ENCODE measurements around the gene CA12.

DNA sequence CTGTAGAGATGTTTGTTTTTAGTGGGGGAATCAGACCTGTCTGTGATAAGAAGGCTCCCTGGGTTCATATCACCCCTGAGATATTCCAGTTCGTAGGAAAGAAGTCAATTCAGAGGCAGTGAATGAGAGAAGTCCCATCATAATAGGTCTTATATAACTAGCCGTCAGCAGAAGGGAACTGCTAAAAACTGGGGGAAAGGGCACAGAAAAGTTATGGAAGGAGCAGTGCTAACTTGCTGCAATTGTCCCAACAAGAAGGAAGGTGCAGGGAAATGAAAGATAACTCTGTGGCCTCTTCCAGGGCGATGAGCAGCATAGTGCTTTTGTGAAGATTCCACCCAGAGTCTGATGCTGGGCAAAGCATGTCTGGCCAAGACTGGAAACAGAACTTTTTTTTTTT is 9.0 kb upstream of the CA12 start:
- TF ChIP-seq ISL1 (CRISPR knock-in tag; IDR thresholded peaks at IDR 0.05) = no peak
- TF ChIP-seq ZC3H10 (CRISPR knock-in tag; IDR thresholded peaks at IDR 0.05) = no peak
- no peak for TF ChIP-seq ARNTL (CRISPR knock-in tag; IDR thresholded peaks at IDR 0.05; ENCODE audit: borderline replicate concordance, low read depth)
- no peak for TF ChIP-seq ZFP30 (CRISPR knock-in tag; IDR thresholded peaks at IDR 0.05)
- TF ChIP-seq, protein P1, sequence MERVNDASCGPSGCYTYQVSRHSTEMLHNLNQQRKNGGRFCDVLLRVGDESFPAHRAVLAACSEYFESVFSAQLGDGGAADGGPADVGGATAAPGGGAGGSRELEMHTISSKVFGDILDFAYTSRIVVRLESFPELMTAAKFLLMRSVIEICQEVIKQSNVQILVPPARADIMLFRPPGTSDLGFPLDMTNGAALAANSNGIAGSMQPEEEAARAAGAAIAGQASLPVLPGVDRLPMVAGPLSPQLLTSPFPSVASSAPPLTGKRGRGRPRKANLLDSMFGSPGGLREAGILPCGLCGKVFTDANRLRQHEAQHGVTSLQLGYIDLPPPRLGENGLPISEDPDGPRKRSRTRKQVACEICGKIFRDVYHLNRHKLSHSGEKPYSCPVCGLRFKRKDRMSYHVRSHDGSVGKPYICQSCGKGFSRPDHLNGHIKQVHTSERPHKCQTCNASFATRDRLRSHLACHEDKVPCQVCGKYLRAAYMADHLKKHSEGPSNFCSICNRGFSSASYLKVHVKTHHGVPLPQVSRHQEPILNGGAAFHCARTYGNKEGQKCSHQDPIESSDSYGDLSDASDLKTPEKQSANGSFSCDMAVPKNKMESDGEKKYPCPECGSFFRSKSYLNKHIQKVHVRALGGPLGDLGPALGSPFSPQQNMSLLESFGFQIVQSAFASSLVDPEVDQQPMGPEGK (CRISPR knock-in tag; IDR thresholded peaks at IDR 0.05; ENCODE audit: borderline replicate concordance) = no peak
- TF ChIP-seq, protein P2, sequence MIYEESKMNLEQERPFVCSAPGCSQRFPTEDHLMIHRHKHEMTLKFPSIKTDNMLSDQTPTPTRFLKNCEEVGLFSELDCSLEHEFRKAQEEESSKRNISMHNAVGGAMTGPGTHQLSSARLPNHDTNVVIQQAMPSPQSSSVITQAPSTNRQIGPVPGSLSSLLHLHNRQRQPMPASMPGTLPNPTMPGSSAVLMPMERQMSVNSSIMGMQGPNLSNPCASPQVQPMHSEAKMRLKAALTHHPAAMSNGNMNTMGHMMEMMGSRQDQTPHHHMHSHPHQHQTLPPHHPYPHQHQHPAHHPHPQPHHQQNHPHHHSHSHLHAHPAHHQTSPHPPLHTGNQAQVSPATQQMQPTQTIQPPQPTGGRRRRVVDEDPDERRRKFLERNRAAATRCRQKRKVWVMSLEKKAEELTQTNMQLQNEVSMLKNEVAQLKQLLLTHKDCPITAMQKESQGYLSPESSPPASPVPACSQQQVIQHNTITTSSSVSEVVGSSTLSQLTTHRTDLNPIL (CRISPR knock-in tag; IDR thresholded peaks at IDR 0.05; ENCODE audit: low read depth) = no peak
- no peak for TF ChIP-seq ZFP3 (CRISPR knock-in tag; IDR thresholded peaks at IDR 0.05)
- TF ChIP-seq, protein P3, sequence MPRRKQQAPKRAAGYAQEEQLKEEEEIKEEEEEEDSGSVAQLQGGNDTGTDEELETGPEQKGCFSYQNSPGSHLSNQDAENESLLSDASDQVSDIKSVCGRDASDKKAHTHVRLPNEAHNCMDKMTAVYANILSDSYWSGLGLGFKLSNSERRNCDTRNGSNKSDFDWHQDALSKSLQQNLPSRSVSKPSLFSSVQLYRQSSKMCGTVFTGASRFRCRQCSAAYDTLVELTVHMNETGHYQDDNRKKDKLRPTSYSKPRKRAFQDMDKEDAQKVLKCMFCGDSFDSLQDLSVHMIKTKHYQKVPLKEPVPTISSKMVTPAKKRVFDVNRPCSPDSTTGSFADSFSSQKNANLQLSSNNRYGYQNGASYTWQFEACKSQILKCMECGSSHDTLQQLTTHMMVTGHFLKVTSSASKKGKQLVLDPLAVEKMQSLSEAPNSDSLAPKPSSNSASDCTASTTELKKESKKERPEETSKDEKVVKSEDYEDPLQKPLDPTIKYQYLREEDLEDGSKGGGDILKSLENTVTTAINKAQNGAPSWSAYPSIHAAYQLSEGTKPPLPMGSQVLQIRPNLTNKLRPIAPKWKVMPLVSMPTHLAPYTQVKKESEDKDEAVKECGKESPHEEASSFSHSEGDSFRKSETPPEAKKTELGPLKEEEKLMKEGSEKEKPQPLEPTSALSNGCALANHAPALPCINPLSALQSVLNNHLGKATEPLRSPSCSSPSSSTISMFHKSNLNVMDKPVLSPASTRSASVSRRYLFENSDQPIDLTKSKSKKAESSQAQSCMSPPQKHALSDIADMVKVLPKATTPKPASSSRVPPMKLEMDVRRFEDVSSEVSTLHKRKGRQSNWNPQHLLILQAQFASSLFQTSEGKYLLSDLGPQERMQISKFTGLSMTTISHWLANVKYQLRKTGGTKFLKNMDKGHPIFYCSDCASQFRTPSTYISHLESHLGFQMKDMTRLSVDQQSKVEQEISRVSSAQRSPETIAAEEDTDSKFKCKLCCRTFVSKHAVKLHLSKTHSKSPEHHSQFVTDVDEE (CRISPR knock-in tag; IDR thresholded peaks at IDR 0.05) = no peak
- no peak for TF ChIP-seq ZNF70 (CRISPR knock-in tag; IDR thresholded peaks at IDR 0.05)
- TF ChIP-seq RARB (CRISPR knock-in tag; IDR thresholded peaks at IDR 0.05) = no peak
- no peak for TF ChIP-seq ZNF565 (CRISPR knock-in tag; conservative IDR thresholded peaks at IDR 0.05; ENCODE audit: low read depth)
- TF ChIP-seq GLIS3 (CRISPR knock-in tag; IDR thresholded peaks at IDR 0.05) = no peak
- TF ChIP-seq, protein P4, sequence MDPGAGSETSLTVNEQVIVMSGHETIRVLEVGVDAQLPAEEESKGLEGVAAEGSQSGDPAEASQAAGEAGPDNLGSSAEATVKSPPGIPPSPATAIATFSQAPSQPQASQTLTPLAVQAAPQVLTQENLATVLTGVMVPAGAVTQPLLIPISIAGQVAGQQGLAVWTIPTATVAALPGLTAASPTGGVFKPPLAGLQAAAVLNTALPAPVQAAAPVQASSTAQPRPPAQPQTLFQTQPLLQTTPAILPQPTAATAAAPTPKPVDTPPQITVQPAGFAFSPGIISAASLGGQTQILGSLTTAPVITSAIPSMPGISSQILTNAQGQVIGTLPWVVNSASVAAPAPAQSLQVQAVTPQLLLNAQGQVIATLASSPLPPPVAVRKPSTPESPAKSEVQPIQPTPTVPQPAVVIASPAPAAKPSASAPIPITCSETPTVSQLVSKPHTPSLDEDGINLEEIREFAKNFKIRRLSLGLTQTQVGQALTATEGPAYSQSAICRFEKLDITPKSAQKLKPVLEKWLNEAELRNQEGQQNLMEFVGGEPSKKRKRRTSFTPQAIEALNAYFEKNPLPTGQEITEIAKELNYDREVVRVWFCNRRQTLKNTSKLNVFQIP (CRISPR knock-in tag; IDR thresholded peaks at IDR 0.05; ENCODE audit: borderline replicate concordance, low read depth) = no peak
- no peak for TF ChIP-seq OSR1 (CRISPR knock-in tag; IDR thresholded peaks at IDR 0.05)
